ENCODE measurements around the gene NCOA5.

DNA sequence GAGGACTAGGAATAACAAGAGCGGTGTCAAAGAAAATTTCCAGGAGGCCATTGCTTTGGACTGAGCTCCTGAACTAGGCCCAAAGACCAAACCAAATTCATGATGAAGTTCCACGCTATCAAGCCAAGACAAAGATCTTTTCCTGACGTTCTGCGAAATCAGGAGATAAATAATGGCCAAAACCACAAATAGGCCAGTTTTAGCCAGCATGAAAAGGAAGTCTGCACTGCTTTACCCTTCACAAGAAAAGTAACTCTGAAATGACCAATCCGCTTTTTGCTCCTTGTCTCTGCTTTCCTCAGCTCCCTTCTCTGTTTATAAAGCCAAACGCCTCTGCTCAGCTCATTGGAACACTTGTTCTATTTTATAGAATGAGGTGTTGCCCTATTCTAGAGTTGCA, 6.7 kb downstream of the NCOA5 start:
- TF ChIP-seq, protein P1, sequence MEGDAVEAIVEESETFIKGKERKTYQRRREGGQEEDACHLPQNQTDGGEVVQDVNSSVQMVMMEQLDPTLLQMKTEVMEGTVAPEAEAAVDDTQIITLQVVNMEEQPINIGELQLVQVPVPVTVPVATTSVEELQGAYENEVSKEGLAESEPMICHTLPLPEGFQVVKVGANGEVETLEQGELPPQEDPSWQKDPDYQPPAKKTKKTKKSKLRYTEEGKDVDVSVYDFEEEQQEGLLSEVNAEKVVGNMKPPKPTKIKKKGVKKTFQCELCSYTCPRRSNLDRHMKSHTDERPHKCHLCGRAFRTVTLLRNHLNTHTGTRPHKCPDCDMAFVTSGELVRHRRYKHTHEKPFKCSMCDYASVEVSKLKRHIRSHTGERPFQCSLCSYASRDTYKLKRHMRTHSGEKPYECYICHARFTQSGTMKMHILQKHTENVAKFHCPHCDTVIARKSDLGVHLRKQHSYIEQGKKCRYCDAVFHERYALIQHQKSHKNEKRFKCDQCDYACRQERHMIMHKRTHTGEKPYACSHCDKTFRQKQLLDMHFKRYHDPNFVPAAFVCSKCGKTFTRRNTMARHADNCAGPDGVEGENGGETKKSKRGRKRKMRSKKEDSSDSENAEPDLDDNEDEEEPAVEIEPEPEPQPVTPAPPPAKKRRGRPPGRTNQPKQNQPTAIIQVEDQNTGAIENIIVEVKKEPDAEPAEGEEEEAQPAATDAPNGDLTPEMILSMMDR (IDR thresholded peaks at IDR 0.05; ENCODE audit: low read depth, low read length): no peak
- TF ChIP-seq POLR2A (IDR thresholded peaks at IDR 0.05; ENCODE audit: extremely low read depth, insufficient read length) (no peak), MYC (IDR thresholded peaks at IDR 0.05; ENCODE audit: low read depth, low read length) (no peak)
- TF ChIP-seq, protein P2, sequence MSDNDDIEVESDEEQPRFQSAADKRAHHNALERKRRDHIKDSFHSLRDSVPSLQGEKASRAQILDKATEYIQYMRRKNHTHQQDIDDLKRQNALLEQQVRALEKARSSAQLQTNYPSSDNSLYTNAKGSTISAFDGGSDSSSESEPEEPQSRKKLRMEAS (IDR thresholded peaks at IDR 0.05; ENCODE audit: low read depth, low read length): no peak
